C4-2B (cell line): ENCODE results near the gene SETX.

Source experiments
- CTCF ChIP-seq: fragments of 450-650 bp; conservative IDR thresholded peaks from 2 replicates; pipeline ENCODE4 v1.5.1; 2017; ENCODE audit warnings: mild to moderate bottlenecking
- ZFX ChIP-seq: fragments of 450-650 bp; IDR thresholded peaks from 2 replicates; pipeline ENCODE4 v1.6.1; 2017

DNA sequence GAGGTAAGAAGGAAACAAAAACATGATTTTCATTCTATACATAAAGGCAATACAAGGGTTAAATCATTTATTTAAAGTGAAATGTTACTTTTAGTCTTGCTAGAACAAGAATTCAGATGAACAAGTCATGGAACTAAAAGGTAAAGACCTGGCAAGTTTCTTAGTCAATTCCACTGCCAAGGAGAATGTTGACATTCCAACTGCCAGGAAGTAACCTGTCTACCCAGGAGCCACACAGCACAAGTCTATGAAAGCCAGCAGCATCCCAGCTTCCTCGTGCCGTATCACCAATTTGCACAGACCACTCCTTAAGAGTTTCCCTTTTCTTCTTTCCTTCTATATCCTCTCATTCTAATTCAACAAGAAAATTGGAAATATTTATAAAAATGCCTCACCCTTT lies 79.9 kb downstream of the SETX start:
- TF ChIP-seq CTCF (no peak), ZFX (no peak)
